HT-29 (cell line): ENCODE data around the gene POC1A. TPM values are rescaled to one million over a fixed set of nuclear protein-coding genes. Genes with fewer than 3 reads are reported as not detected.

Experiments
- DNase-seq: peaks from one replicate; pipeline ENCODE4 v3.0.0-alpha.2; 2015; ENCODE audit warnings: low spot score
- total RNA-seq: library from RNA; depleted of rRNA; stranded (reverse); fragments of >200 nt; shearing (Covaris generic); gene quantifications from 2 replicates; pipeline ENCODE4 v1.2.3, GENCODE V29; 2014

POC1A gene
- total RNA-seq, 1 experiment from 2014 or later, result 25.2 TPM

GRCh38 chr3:52106951-52107611, 47.1 kb downstream of the POC1A start:
- DNase-seq, result no peak

GRCh38 chr3:52104684-52105640, 49.3 kb downstream of the POC1A start:
- DNase-seq, result no peak

- no peak for DNase-seq
Measured at GRCh38 chr3:52102934-52103333, 51.3 kb downstream of the POC1A start.

- DNase-seq, result no peak
Measured at GRCh38 chr3:52099001-52099401, 55.2 kb downstream of the POC1A start.

- no peak for DNase-seq
Measured at GRCh38 chr3:52097851-52098507, 56.2 kb downstream of the POC1A start.

GRCh38 chr3:52095990-52096775, 58.0 kb downstream of the POC1A start:
- no peak for DNase-seq

GRCh38 chr3:52094571-52095485, 59.4 kb downstream of the POC1A start:
- DNase-seq, result no peak

GRCh38 chr3:52093756-52094545, 60.3 kb downstream of the POC1A start:
- no peak for DNase-seq

- no peak for DNase-seq
Measured at GRCh38 chr3:52092891-52093290, 61.3 kb downstream of the POC1A start.

- DNase-seq, result no peak
Measured at GRCh38 chr3:52092271-52092660, 62.0 kb downstream of the POC1A start.

- DNase-seq, result no peak
Measured at GRCh38 chr3:52091586-52092270, 62.5 kb downstream of the POC1A start.

GRCh38 chr3:52090933-52091468, 63.2 kb downstream of the POC1A start:
- no peak for DNase-seq

GRCh38 chr3:52090131-52090932, 63.9 kb downstream of the POC1A start:
- DNase-seq, result no peak

- DNase-seq, result no peak
Measured at GRCh38 chr3:52089691-52090090, 64.5 kb downstream of the POC1A start.

GRCh38 chr3:52088445-52089367, 65.5 kb downstream of the POC1A start:
- DNase-seq, result no peak

GRCh38 chr3:52087731-52088130, 66.5 kb downstream of the POC1A start:
- no peak for DNase-seq
